Endothelial cell of umbilical vein (primary cell): ENCODE data around the gene C19orf33. TPM values are rescaled to one million over a fixed set of nuclear protein-coding genes. Genes with fewer than 3 reads are reported as not detected.

ENCODE experiments used
- BruUV-seq: library from RNA; stranded (reverse); fragments of 400-500 nt; replicated peaks from 2 replicates; lab custom pipeline; 2021; lab: Mats Ljungman, UMichigan
- CTCF ChIA-PET: fragments of 300-600, 350-600 bp; sonication (Branson Sonifier 250); formaldehyde crosslinking; loops from one replicate; lab custom pipeline; 2021; ENCODE audit warnings: antibody characterized with exemption, inconsistent platforms; lab: Charles Lee
- POLR2A ChIA-PET: fragments of 300-600, 350-600 bp; sonication (Branson Sonifier 250); formaldehyde crosslinking; loops from one replicate; lab custom pipeline; 2021; ENCODE audit warnings: antibody characterized with exemption, inconsistent platforms; lab: Charles Lee
- DNase-seq: peaks from one replicate; pipeline ENCODE4 v3.0.0-alpha.2; 2011; ENCODE audit warnings: low read depth, low spot score
- FAIRE-seq: peaks from 2 replicates; lab custom pipeline; 2011; peaks lifted over from hg19 to GRCh38; lab: Jason Lieb, UNC
- H2AFZ ChIP-seq: 2 replicates; pipeline ENCODE4 v1.6.0; 2012; ENCODE audit warnings: low read depth, low read length, control low read depth, inconsistent platforms
- H3K27ac ChIP-seq: 2 replicates; pipeline ENCODE4 v1.5.1; 2011; ENCODE audit warnings: low read depth, mild to moderate bottlenecking, control low read depth, low read length, moderate library complexity; ENCODE audit not compliant: insufficient read depth
- H3K27me3 ChIP-seq, 2 experiments: 2 replicates each; pipeline versions ENCODE4 v1.6.0 to v1.6.1; 2011; ENCODE audit warnings: low read length in 2 of 2, mixed read lengths in 1 of 2; ENCODE audit not compliant: control insufficient read depth in 2 of 2, insufficient read depth in 2 of 2
- H3K36me3 ChIP-seq, 2 experiments: 2 replicates in 1 of 2; 3 replicates in 1 of 2; pipeline ENCODE4 v1.5.1; 2011; ENCODE audit warnings: low read length in 2 of 2, mild to moderate bottlenecking in 1 of 2, moderate library complexity in 1 of 2; ENCODE audit not compliant: control insufficient read depth in 2 of 2, insufficient read depth in 2 of 2; ENCODE audit errors: extremely low read depth in 1 of 2
- H3K4me1 ChIP-seq: 3 replicates; pipeline ENCODE4 v1.5.1; 2011; ENCODE audit warnings: mild to moderate bottlenecking, low read length; ENCODE audit not compliant: control insufficient read depth, insufficient read depth; ENCODE audit errors: extremely low read depth
- H3K4me2 ChIP-seq: 2 replicates; pipeline ENCODE4 v1.6.1; 2011; ENCODE audit warnings: low read length, control low read depth, mixed read lengths; ENCODE audit not compliant: insufficient read depth
- H3K4me3 ChIP-seq, 3 experiments: fragments of 200-600 bp in 1 of 3; sonication (generic), shearing (Covaris generic) in 1 of 3; replicated peaks in 1 of 3; 2 replicates each; pipeline ENCODE4 v1.5.1; 2011 to 2016; ENCODE audit warnings: control low read depth in 3 of 3, low read length in 3 of 3, mild to moderate bottlenecking in 2 of 3, inconsistent platforms in 1 of 3, low read depth in 1 of 3, moderate library complexity in 1 of 3; ENCODE audit not compliant: insufficient read depth in 1 of 3
- H3K79me2 ChIP-seq: 2 replicates; pipeline ENCODE4 v1.6.0; 2012; ENCODE audit warnings: low read length, inconsistent platforms; ENCODE audit not compliant: control insufficient read depth, insufficient read depth
- H3K9ac ChIP-seq: replicated peaks from 2 replicates; pipeline ENCODE3; 2011; ENCODE audit warnings: low read length, control low read depth; ENCODE audit not compliant: insufficient read depth; ENCODE audit errors: extremely low read depth
- H3K9me1 ChIP-seq: replicated peaks from 3 replicates; pipeline ENCODE4 v1.6.0; 2011; ENCODE audit warnings: mild to moderate bottlenecking, low read length; ENCODE audit not compliant: control insufficient read depth, insufficient read depth; ENCODE audit errors: extremely low read depth
- H3K9me3 ChIP-seq: replicated peaks from 2 replicates; pipeline ENCODE4 v1.5.1; 2012; ENCODE audit warnings: low read length, inconsistent platforms; ENCODE audit not compliant: control insufficient read depth, insufficient read depth
- H4K20me1 ChIP-seq: replicated peaks from 2 replicates; pipeline ENCODE3; 2011; ENCODE audit warnings: mild to moderate bottlenecking, low read length; ENCODE audit not compliant: control insufficient read depth, insufficient read depth; ENCODE audit errors: extremely low read depth
- FOS ChIP-seq: IDR thresholded peaks from 2 replicates; pipeline ENCODE4 v1.6.1; 2011; ENCODE audit warnings: mild to moderate bottlenecking, low read length, moderate library complexity, borderline replicate concordance; ENCODE audit not compliant: insufficient read depth
- GATA2 ChIP-seq: IDR thresholded peaks from 2 replicates; pipeline ENCODE4 v1.7.0; 2011; ENCODE audit warnings: low read depth, mild to moderate bottlenecking, moderate library complexity, mixed read lengths, low read length; ENCODE audit not compliant: insufficient read length, insufficient read depth
- JUN ChIP-seq: IDR thresholded peaks from 2 replicates; pipeline ENCODE4 v1.6.1; 2011; ENCODE audit warnings: borderline replicate concordance, low read depth; ENCODE audit not compliant: insufficient read length, insufficient read depth
- MAX ChIP-seq: IDR thresholded peaks from 2 replicates; pipeline ENCODE4 v1.6.1; 2011; ENCODE audit not compliant: insufficient read depth, insufficient read length
- MYC ChIP-seq: IDR thresholded peaks from one replicate; pipeline ENCODE4 v1.6.1; 2011; ENCODE audit warnings: mild to moderate bottlenecking, low read depth, low read length
- POLR2A ChIP-seq: IDR thresholded peaks from 2 replicates; pipeline ENCODE4 v1.6.1; 2012; ENCODE audit warnings: low read depth, mild to moderate bottlenecking, control low read depth, low read length
- POLR2AphosphoS5 ChIP-seq: IDR thresholded peaks from 2 replicates; pipeline ENCODE4 v1.6.1; 2012; ENCODE audit warnings: low read depth, mild to moderate bottlenecking, control low read depth, low read length, moderate library complexity; ENCODE audit not compliant: insufficient read depth
- dilution Hi-C: fragments of 300-500 bp; cut with MboI; formaldehyde crosslinking; loops from one replicate; pipeline ENCODE4 v1.15.0; 2019; ENCODE audit warnings: low sequenced_read_pairs; ENCODE audit not compliant: extremely low pct_ligation_motif_present
- intact Hi-C: fragments of 100-400 bp; cut with micrococcal nuclease; formaldehyde crosslinking; loops from one replicate; pipeline ENCODE4 v1.10.0; 2022
- polyA plus RNA-seq, 4 experiments: library from polyadenylated mRNA; depleted of rRNA in 3 of 4; stranded (reverse) in 3 of 4; unstranded in 1 of 4; fragments of >200 nt; gene quantifications; 2 replicates each; pipeline versions ENCODE4 v1.2.1 to v1.2.3, GENCODE V29; 2011 to 2012; ENCODE audit warnings: missing spikeins in 1 of 4
- total RNA-seq: library from RNA; stranded (reverse); gene quantifications from 2 replicates; pipeline ENCODE4 v1.2.3, GENCODE V29; 2021

C19orf33 gene
- total and polyA plus RNA-seq, 2 donors (not counting 3 experiments of a cell fraction or from before 2014, with no cell fraction given), result 4.3 to 34.1 TPM

GRCh38 chr19:38265921-38266429 is 38.1 kb upstream of the C19orf33 start:
- Histone ChIP-seq H3K4me3 (no peak overlapping the region), H2AFZ (no peak overlapping the region), H3K36me3 (no peaks in the 10 kb centered on the region), H3K79me2 (no peaks in the 10 kb centered on the region), H3K4me1 (peaks cover 25% of the 10 kb centered on the region), H3K9ac (no peak overlapping the region), H3K4me2 (no peak overlapping the region), H3K9me3 (no peaks in the 10 kb centered on the region), H4K20me1 (no peaks in the 10 kb centered on the region), H3K9me1 (no peaks in the 10 kb centered on the region), H3K27ac (no peak overlapping the region), H3K27me3 (no peaks in the 10 kb centered on the region)
- DNase-seq (no peak), FAIRE-seq (no peak)
- ChIA-PET POLR2A (no interaction called here), CTCF (interaction anchor here (0.7 to 1.7 kb wide), 9 partner anchors 10 to 380 kb away, joined by 3 to 14 read pairs (median 3); partner anchors contain the start of genes PPP1R14A and PSMD8)
- no peak for TF ChIP-seq GATA2
- TF ChIP-seq POLR2A, result no peak
- TF ChIP-seq POLR2AphosphoS5, result no peak
- TF ChIP-seq MAX, result no peak
- no peak for TF ChIP-seq MYC
- intact Hi-C loops, result loop anchor here (2.0 kb wide), 1 partner anchor 51 kb away; no protein-coding TSS in a partner anchor
- dilution Hi-C loops, result no loop called here
- BruUV-seq, result no TSS peak

GRCh38 chr19:38266981-38267597 is 37.0 kb upstream of the C19orf33 start:
- BruUV-seq, result no TSS peak
- Histone ChIP-seq H3K4me1 (peaks cover 25% of the 10 kb centered on the region), H3K4me3 (no peak overlapping the region), H3K9me3 (no peaks in the 10 kb centered on the region), H3K4me2 (peak overlapping the region; percentile 37), H3K36me3 (no peaks in the 10 kb centered on the region), H3K9ac (peak overlapping the region; percentile 12), H4K20me1 (no peaks in the 10 kb centered on the region), H3K27me3 (no peaks in the 10 kb centered on the region), H3K79me2 (no peaks in the 10 kb centered on the region), H2AFZ (peak overlapping the region; percentile 91), H3K27ac (peak overlapping the region; percentile 23), H3K9me1 (no peaks in the 10 kb centered on the region)
- peak; percentile 49 for TF ChIP-seq FOS
- no peak for TF ChIP-seq GATA2
- peak; percentile 3 for TF ChIP-seq JUN
- ChIA-PET CTCF (interaction anchor here (1.2 kb wide), 1 partner anchor 32 kb away, joined by 4 read pairs; no protein-coding TSS in a partner anchor), POLR2A (no interaction called here)
- intact Hi-C loops (loop anchor here (1.0 kb wide), 1 partner anchor 11 kb away; no protein-coding TSS in a partner anchor), dilution Hi-C loops (no loop called here)
- FAIRE-seq (peak; percentile 90), DNase-seq (peak; percentile 55)
